A204.1 (cell line): ENCODE data around the gene RAD51B.
A peak's percentile ranks its signal among the peaks of the same experiment; 100 is the strongest.
"Not testable (repeated sequence)": the region's sequence is repeated elsewhere in the genome, so short reads cannot be mapped to it uniquely, and the experiment has no call there.

Source experiments
- FAIRE-seq: peaks from 2 replicates; lab custom pipeline; 2012; peaks lifted over from hg19 to GRCh38; lab: Jason Lieb, UNC

RAD51B gene

GRCh38 chr14:68115952-68116351, 296.4 kb downstream of the RAD51B start:
- FAIRE-seq, result not testable (repeated sequence)

GRCh38 chr14:68122651-68123050, 303.1 kb downstream of the RAD51B start:
- FAIRE-seq, result no peak

DNA sequence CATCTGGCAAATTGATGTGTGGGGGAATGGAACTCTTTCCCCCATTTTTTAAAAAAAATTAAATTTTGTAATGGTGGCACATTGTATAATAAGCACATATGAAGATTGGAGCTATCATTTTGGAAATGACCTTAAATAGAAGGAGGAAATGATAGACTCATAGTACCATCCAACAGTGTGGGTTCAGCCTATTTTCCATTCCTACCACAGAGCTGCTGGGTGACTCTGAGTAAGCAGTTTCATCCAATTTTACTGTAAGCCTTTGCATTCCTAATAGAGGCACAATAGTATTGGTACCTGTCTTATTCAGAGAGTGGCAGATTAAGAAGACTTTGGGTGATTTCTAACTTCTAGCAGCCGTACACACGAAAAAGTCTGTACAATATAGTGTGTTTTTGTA, 304.5 kb downstream of the RAD51B start:
- no peak for FAIRE-seq

- FAIRE-seq, result no peak
Observed at GRCh38 chr14:68124979-68125731, 305.6 kb downstream of the RAD51B start.

- no peak for FAIRE-seq
Observed at GRCh38 chr14:68127166-68127565, 307.6 kb downstream of the RAD51B start.

GRCh38 chr14:68131907-68132306, 312.3 kb downstream of the RAD51B start:
- no peak for FAIRE-seq

DNA sequence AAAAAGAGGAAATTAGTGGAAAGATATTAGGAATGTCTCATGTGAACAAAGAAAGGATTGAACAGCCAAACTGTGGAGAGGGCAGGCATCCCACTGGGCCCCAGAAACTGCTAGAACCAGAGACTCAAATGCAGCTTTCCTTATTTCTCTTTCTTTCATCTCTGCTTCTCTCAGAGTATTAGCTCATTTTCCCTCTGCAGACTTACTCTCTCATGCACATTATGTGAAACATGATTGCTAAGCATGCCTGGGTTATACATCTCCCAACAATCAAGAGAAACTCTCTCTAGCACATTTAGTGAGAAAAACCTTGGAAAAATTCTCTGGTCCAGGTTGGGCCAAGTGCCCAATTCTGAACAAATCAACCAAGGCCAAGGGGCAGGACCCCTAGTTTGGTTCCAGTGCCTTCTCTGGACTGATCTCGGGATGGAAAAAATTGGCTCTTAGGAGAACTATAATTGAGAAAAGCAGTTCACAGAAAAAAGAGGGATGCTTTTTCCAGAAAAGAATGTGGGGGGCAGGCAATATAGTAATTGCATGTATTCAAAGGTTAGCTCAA, 313.1 kb downstream of the RAD51B start:
- no peak for FAIRE-seq

DNA sequence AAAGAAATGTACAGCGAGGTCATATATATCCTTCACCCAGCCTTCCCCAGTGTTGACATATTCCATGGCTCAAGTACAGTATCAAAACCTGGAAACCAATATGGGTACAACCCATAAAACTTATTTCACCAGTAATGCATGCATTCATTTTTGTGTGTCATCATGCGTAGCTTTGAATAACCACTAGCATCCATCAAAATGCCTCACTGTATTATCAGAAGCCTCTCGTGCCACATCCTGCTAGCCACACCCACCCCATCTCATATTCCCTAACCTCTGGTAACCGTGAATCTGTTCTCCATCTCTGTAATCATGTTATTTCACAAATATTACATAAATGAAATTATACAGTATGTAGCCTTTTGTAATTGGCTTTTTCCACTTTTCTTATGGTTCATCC, 314.3 kb downstream of the RAD51B start:
- no peak for FAIRE-seq

- no peak for FAIRE-seq
Observed at GRCh38 chr14:68135028-68135427, 315.4 kb downstream of the RAD51B start.

DNA sequence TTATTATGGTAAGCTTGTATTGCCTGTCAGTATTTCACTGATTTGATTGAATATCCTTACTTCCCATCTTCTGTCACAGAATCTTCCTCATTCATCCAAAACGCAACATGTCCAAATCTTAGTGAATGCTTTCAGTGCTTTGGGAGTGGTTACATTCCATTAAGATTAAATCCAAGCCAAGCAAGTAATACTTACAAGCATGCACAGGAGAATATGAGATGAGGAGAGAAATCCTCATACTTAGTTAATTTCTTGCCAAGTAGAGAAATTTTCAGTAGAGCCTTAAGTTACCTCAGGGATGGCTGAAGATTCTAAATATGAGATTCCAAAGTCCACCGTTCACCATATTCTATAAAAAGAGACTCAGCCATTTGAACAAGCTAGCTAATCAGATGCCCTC, 316.0 kb downstream of the RAD51B start:
- no peak for FAIRE-seq

DNA sequence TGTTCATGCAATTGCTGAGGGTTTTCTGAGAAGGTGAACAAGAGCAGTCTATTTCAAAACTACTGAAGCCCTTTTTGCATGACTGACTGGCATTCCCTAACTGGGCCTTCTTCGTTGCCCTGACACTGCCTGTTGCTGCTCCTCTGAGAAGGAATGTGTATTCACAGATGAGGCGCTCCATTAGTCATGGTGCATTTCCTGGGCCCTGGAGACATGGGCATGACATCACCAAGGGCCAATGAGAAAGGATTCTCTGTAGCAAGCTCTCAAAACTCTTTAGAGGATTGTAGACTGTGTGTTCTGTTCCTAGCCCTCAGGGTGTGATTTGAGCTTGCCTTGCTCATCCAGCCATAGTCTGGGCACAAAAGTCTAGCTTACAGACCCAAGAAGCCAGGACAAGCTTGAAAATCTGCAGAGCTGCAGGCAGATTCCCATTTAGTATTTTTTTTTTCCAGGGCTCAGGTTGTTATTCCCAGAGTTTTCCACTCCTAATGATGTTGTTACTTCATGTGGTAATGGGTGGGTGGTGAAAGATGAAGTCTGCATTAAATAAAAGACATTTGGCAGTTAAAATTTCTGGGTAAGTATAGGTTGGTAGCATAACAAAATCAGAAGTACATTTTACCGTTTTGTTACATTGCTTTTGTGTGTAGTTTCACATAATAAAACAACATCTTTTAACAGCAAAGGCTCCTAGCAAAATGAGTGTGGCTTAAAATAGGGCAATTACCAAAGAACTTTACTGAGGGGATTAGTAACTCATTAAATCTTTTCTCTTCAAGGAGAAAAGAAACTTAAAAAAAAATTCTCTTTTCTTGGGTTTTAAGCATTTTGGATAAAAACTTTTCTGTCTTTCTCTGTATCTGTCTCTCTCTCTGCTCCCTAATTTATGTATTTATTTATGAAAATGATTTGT, 318.4 kb downstream of the RAD51B start:
- FAIRE-seq, result no peak

DNA sequence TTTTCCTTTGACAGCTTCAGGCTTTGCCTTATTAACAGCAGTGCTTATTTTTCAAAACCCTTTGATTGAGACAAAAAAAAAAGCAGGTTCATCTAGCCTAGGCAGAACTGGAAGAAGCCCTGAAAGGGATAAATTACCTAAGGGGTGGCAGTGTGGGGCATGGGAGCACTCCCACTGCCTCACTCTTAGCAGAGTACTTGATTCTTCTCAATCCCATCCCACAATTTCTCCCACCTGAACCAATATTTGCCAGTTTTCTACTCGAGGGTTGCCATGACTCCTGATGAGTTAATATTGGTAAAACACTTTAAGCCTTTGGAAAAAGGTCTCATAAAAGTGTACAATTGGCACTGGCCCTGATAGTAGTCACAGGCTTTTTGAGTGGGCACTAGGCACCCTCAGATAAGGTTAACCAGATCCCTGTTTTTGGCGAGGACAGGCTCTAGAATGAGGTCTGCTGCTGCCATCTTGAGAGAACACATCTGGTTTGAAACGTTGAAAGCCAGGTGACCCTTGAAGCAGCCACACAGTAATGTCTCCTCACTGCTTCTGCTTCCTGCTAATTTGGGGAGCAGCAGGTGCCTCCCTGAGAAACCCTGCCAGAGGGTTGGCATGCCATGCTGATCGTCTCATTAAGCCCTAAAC, 320.0 kb downstream of the RAD51B start:
- no peak for FAIRE-seq

DNA sequence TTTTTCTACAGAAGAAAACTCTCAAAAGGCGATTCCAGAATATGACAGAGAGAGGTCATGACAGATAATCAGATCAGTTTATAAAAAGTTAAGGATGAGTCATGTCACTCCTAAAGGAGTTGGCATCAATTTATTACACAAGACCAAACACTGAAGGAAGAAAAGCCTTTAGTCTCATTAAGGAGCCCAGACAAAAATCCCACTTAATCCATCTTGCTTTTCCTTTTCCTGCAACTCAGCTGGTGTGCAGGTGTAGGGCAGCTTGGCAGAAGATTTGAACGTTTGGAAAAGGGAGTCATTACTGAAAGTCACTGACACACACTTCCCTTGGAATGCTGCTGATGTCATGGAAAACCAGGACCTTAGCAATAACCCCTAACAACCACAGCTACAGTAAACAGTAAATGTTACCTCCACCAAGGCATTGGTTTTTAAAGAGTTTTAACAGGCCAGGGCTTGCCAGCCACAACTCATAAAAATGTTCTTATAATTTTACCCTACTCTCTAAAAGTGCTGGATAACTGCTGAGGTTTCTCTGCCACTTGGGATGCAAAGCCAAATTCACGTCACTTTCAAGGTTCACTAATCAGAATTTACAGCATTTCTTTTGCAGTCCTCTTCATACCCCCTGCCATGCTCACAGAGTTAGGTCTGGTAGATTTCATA, 320.6 kb downstream of the RAD51B start:
- no peak for FAIRE-seq

DNA sequence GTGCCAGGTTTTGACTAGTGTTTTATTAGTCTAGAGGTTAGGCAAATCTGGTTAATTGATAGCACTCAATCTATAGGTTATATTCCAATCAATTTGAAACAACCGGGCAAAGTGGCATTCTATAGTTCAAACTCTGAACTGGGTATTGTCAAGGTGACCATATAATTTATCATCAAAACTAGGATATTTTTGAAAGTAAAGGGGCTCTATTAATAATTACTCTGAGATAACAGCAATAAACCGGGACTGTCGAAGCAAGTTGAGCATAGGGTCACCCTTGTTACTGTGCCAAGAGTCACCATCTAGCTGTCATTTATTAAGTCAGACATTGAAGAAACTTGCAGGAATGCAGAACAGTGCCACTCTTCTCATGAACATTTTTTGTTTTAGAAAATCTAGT, 321.2 kb downstream of the RAD51B start:
- FAIRE-seq, result no peak

DNA sequence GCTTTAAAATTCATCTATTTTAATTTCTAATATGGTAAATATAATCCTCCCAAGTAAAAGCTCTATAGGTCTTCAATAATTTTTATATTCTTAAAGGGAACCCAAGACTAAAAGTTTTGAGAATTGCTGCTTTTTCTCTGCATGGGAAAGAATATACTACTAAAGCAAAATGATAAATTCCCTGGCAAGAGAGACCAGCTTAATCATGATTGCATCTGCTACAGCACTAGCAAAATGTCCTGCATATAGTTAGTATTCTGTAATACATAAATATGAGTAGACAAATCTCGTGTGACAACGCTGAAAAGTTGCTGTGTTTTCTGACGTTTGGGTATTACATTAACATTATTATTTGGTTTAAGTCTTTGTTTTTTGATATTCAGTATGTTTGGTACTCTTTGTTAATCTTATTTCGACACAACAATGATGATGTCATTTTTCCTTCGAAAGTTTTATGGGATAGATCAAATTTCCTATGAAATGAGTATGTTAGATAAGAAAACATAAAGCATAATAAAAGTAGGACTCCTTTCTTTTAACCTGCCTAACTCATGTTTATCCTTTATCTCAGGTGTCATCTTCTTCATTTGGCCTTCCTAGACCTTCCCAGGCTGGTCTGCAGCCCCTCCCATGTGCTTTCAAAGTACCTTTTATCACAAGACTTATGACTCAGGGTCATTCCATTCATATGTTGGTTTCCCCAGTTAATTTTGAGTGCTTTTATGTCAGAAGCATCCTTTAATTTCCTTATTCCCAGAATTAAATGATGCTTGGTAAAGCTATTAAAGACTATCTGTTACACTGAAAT, 321.9 kb downstream of the RAD51B start:
- no peak for FAIRE-seq

DNA sequence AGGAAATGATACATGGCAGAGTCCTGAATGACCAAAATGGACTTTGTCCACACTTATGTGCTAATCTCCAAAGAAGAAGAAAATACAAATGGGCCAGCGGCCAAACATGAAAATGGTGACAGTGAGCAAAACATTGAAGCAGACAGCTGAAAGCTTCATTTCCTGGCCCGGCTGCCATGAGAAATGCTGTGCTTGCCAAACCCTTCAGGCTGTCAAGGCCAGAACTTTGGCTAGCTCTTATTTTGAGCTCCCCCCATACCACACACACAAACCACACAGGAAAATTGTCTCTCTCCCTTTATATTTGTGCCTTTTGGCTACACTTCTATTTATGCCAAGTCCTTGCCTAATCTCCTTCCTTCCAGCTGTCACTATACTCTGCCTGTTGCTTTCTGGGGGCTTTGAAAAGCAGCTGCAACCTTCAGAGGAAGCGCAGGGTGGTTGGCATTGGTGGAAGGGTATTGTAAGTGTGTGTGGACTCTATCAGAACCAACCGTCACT, 323.8 kb downstream of the RAD51B start:
- no peak for FAIRE-seq

DNA sequence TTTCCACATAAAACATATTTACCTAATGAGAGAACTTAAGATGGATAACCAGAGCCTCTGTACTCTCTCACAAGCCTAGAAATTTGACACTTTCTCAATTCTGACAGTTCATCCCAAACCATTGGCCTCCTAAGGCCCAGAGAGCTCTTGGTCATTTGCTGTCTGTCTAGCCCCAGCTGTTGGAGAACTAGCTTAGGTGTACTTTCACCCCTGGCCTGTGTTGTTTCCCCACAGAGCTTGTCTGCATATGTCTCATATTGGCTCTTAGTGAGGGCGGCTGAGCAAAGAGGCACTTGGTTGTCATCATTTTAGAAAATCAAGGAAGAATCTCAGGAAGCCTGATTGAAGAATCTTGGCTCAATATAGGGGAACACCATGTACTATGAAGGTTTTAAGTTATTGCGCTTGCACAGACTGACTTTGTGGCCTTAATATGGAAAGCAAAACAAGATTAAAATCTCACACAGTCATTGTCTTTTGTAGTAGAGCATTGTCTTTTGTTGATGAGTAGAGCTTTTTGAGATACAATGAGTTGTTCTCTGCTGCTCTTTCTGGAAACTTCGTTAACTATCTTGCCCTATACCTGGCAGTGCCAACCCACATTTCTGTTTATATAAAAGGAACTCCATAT, 324.6 kb downstream of the RAD51B start:
- no peak for FAIRE-seq

GRCh38 chr14:68145036-68145435, 325.5 kb downstream of the RAD51B start:
- FAIRE-seq, result no peak

GRCh38 chr14:68145539-68145938, 326.0 kb downstream of the RAD51B start:
- peak; percentile 19 for FAIRE-seq

DNA sequence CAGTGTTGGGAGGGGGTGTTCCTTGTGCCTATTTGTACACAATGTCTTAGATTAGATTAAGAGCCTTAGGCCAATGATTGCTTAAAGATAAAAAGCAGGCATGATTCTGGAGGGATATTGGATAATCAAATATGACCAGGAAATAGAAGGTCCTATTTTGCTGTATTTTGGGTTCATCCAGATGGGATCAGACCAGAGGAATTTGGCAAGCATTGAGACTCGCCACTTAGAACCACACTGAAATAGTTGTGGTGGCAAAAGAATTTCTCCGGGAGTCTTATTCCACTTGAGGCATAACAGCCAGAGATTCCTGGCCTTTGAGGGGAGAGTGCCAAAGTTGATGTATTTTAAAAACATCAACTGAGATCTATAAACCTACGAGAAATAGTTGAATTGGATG, 327.2 kb downstream of the RAD51B start:
- no peak for FAIRE-seq

- no peak for FAIRE-seq
Observed at GRCh38 chr14:68147303-68147702, 327.7 kb downstream of the RAD51B start.
